ENCODE results near the gene CAPN5.

The CAPN5 gene

GRCh38 chr11:77065878-77066228 lies 918 bp upstream of the CAPN5 start:
- DNase-seq (ENCODE audit: low read depth) = peak; percentile 59

- DNase-seq (ENCODE audit: low read depth) = no peak
Observed at GRCh38 chr11:77067861-77068443, 1.2 kb downstream of the CAPN5 start.

GRCh38 chr11:77068457-77069335 lies 1.9 kb downstream of the CAPN5 start:
- DNase-seq (ENCODE audit: low read depth) = no peak

GRCh38 chr11:77069336-77069968 lies 2.7 kb downstream of the CAPN5 start:
- DNase-seq (ENCODE audit: low read depth) = no peak

- no peak for DNase-seq (ENCODE audit: low read depth)
Observed at GRCh38 chr11:77069969-77070582, 3.3 kb downstream of the CAPN5 start.

GRCh38 chr11:77071077-77071476 lies 4.3 kb downstream of the CAPN5 start:
- DNase-seq (ENCODE audit: low read depth) = no peak

GRCh38 chr11:77071671-77072605 lies 5.2 kb downstream of the CAPN5 start:
- DNase-seq (ENCODE audit: low read depth) = peak; percentile 58

GRCh38 chr11:77072851-77073327 lies 6.1 kb downstream of the CAPN5 start:
- no peak for DNase-seq (ENCODE audit: low read depth)

- peak; percentile 96 for DNase-seq (ENCODE audit: low read depth)
Observed at GRCh38 chr11:77073328-77074001, 6.7 kb downstream of the CAPN5 start.

GRCh38 chr11:77074205-77074604 lies 7.4 kb downstream of the CAPN5 start:
- DNase-seq (ENCODE audit: low read depth) = no peak

GRCh38 chr11:77074626-77075221 lies 8.0 kb downstream of the CAPN5 start:
- no peak for DNase-seq (ENCODE audit: low read depth)

- no peak for DNase-seq (ENCODE audit: low read depth)
Observed at GRCh38 chr11:77075425-77075905, 8.7 kb downstream of the CAPN5 start.

- DNase-seq (ENCODE audit: low read depth) = no peak
Observed at GRCh38 chr11:77079666-77080065, 12.9 kb downstream of the CAPN5 start.

- peak; percentile 45 for DNase-seq (ENCODE audit: low read depth)
Observed at GRCh38 chr11:77080643-77081210, 14.0 kb downstream of the CAPN5 start.

GRCh38 chr11:77081381-77081851 lies 14.6 kb downstream of the CAPN5 start:
- no peak for DNase-seq (ENCODE audit: low read depth)

- DNase-seq (ENCODE audit: low read depth) = no peak
Observed at GRCh38 chr11:77081976-77082836, 15.4 kb downstream of the CAPN5 start.

GRCh38 chr11:77082838-77083565 lies 16.2 kb downstream of the CAPN5 start:
- DNase-seq (ENCODE audit: low read depth) = peak; percentile 73

Measured in EH (cell line).